ENCODE results near the gene AGL. TPM values are rescaled to one million over a fixed set of nuclear protein-coding genes. Genes with fewer than 3 reads are reported as not detected.
"Not testable (repeated sequence)": the region's sequence is repeated elsewhere in the genome, so short reads cannot be mapped to it uniquely, and the experiment has no call there.

Gene AGL
- total RNA-seq, 2 experiments from 2014 or later, result 8.6 to 9.6 TPM

DNA sequence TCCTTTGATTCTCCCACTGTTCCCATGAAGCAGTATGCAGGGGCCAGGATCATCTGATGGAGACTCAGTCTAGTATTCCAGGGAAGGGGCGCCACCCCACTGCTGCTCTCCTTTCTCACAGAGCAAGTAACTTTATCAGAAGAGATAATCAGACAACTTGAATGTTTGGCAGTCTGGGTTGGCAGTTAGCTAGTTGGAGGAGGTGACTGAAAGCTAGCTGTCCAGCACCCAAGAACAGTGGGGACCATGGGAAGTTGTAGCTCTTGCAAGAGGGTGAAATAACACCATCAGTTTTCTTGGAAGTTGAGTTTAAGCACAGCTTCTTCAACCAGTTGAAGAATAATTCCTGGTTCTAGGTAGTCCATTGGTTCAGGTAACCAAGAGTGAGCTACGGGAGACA is 22.2 kb upstream of the AGL start:
- Histone ChIP-seq H3K9me3 (ENCODE audit: control insufficient read depth in 1 of 2, insufficient read depth in 1 of 2, low read length in 2 of 2) (no peaks in the 10 kb centered on the region), H3K27me3 (ENCODE audit: control insufficient read depth in 1 of 2, insufficient read depth in 2 of 2, low read length in 2 of 2) (no peaks in the 10 kb centered on the region), H3K27ac (ENCODE audit: low read depth in 1 of 2, low read length in 2 of 2) (no peak overlapping the region), H3K4me3 (ENCODE audit: low read length) (no peak overlapping the region), H3K4me1 (ENCODE audit: insufficient read depth, low read length) (no peaks in the 10 kb centered on the region), H3K36me3 (ENCODE audit: insufficient read depth, low read length) (no peaks in the 10 kb centered on the region)
- H3K27ac Mint-ChIP-seq, result no peak overlapping the region
- CTCF ChIA-PET, result no interaction called here
- POLR2A ChIA-PET, result no interaction called here
- TF ChIP-seq CTCF (IDR thresholded peaks at IDR 0.05), result no peak
- H3K9me3 Mint-ChIP-seq, result peaks cover 2% of the 10 kb centered on the region
- no peak for ATAC-seq (ENCODE audit: poor library complexity)
- no peaks in the 10 kb centered on the region for H3K36me3 Mint-ChIP-seq (ENCODE audit: low read depth)
- H3K27me3 Mint-ChIP-seq, result no peaks in the 10 kb centered on the region
- intact Hi-C loops (cut with DNase I, micrococcal nuclease), result no loop called here
- DNase-seq, result no peak
- no peak overlapping the region for H3K4me3 Mint-ChIP-seq
- H3K4me1 Mint-ChIP-seq (ENCODE audit: low read depth), result no peaks in the 10 kb centered on the region

DNA sequence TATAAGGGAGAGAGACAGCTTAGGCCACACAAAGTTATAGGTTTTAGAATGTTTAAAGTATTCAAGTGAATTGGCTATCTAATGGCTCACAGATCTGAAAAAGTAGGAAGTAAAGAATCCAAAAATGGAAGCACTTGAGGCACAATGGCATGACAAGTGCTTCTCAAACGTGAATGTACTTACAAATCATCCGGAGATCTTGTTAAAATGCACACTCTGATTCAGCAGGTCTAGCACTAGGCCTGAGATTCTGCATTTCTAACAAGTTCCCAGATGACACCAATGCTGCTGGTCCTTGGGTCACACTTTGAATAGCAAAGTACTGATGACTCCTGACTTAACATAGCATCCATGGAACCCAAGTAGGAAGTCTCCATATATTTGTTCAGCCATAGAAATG is 20.9 kb upstream of the AGL start:
- no peak for TF ChIP-seq CTCF (IDR thresholded peaks at IDR 0.05)
- intact Hi-C loops (cut with DNase I, micrococcal nuclease), result no loop called here
- ATAC-seq (ENCODE audit: poor library complexity) (no peak), DNase-seq (no peak)
- H3K27me3 Mint-ChIP-seq, result no peaks in the 10 kb centered on the region
- H3K36me3 Mint-ChIP-seq (ENCODE audit: low read depth), result no peaks in the 10 kb centered on the region
- POLR2A ChIA-PET, result no interaction called here
- H3K36me3 ChIP-seq (ENCODE audit: insufficient read depth, low read length), result no peaks in the 10 kb centered on the region
- no peak overlapping the region for H3K27ac Mint-ChIP-seq
- H3K9me3 ChIP-seq (ENCODE audit: control insufficient read depth in 1 of 2, insufficient read depth in 1 of 2, low read length in 2 of 2), result no peaks in the 10 kb centered on the region
- no peaks in the 10 kb centered on the region for H3K4me1 Mint-ChIP-seq (ENCODE audit: low read depth)
- H3K27ac ChIP-seq (ENCODE audit: low read depth in 1 of 2, low read length in 2 of 2), result no peak overlapping the region
- no peaks in the 10 kb centered on the region for H3K27me3 ChIP-seq (ENCODE audit: control insufficient read depth in 1 of 2, insufficient read depth in 2 of 2, low read length in 2 of 2)
- H3K4me3 ChIP-seq (ENCODE audit: low read length), result no peak overlapping the region
- CTCF ChIA-PET, result no interaction called here
- peaks cover 2% of the 10 kb centered on the region for H3K9me3 Mint-ChIP-seq
- H3K4me3 Mint-ChIP-seq, result no peak overlapping the region
- no peaks in the 10 kb centered on the region for H3K4me1 ChIP-seq (ENCODE audit: insufficient read depth, low read length)

DNA sequence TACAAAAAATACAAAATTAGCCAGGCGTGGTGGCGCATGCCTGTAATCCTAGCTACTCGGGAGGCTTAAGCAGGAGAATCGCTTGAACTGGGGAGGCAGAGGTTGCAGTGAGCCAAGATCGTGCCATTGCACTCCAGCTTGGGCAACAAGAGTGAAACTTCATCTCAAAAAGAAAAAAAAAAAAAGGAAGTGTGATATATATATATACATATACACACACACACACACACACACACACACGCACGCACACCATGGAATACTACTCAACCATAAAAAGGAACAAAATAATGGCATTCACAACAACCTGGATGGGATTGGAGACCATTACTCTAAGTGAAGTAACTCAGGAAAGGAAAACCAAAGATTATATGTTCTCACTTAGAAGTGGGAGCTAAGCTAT is 16.2 kb upstream of the AGL start:
- H3K4me1 ChIP-seq (ENCODE audit: insufficient read depth, low read length); ATAC-seq (ENCODE audit: poor library complexity); H3K36me3 Mint-ChIP-seq (ENCODE audit: low read depth); H3K4me3 Mint-ChIP-seq; intact Hi-C loops (cut with DNase I, micrococcal nuclease); H3K27ac Mint-ChIP-seq; H3K36me3 ChIP-seq (ENCODE audit: insufficient read depth, low read length); H3K27me3 Mint-ChIP-seq; DNase-seq; H3K9me3 Mint-ChIP-seq; H3K27ac ChIP-seq (ENCODE audit: low read depth in 1 of 2, low read length in 2 of 2); H3K4me3 ChIP-seq (ENCODE audit: low read length); H3K27me3 ChIP-seq (ENCODE audit: control insufficient read depth in 1 of 2, insufficient read depth in 2 of 2, low read length in 2 of 2); H3K9me3 ChIP-seq (ENCODE audit: control insufficient read depth in 1 of 2, insufficient read depth in 1 of 2, low read length in 2 of 2); CTCF ChIA-PET; POLR2A ChIA-PET; H3K4me1 Mint-ChIP-seq (ENCODE audit: low read depth): not testable (repeated sequence)

DNA sequence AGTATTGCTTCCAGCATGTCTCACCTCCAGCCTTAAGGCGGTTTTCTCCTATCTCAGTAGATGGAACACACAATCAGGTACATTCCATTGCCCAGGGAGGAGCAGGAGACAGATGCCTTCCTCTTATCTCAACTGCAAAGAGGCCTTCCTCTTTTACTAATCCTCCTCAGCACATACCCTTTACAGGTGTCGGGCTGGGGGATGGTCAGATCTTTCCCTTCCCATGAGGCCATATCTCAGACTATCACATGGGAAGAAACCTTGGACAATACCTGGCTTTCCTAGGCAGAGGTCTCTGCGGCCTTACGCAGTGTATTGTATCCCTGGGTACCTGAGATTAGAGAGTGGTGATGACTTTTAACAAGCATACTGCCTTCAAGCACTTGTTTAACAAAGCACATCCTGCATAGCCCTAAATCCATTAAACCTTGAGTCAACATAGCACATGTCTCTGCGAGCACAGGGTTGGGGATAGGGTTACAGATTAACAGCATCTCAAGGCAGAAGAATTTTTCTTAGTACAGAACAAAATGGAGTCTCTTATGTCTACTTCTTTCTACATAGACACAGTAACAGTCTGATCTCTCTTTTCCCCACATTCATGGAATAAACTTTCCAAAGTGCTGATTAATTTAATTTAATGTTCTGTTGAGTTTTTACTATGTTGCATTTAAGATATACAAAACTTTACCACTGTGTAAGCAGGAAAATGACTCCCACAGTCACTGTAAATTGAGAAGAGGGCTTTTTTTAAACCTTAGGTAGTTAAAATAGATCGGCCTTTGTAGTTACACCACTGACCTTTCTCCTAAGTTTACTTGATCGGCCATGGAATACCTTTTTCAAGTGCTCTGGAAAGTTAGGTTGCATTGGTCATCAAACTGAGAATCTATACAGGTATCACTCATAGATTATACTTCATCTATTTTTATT is 13.7 kb upstream of the AGL start:
- DNase-seq; H3K36me3 Mint-ChIP-seq (ENCODE audit: low read depth); intact Hi-C loops (cut with DNase I, micrococcal nuclease); H3K36me3 ChIP-seq (ENCODE audit: insufficient read depth, low read length); H3K27me3 ChIP-seq (ENCODE audit: control insufficient read depth in 1 of 2, insufficient read depth in 2 of 2, low read length in 2 of 2); H3K4me3 Mint-ChIP-seq; H3K9me3 ChIP-seq (ENCODE audit: control insufficient read depth in 1 of 2, insufficient read depth in 1 of 2, low read length in 2 of 2); H3K9me3 Mint-ChIP-seq; H3K27ac ChIP-seq (ENCODE audit: low read depth in 1 of 2, low read length in 2 of 2); H3K4me1 Mint-ChIP-seq (ENCODE audit: low read depth); H3K4me3 ChIP-seq (ENCODE audit: low read length); H3K27ac Mint-ChIP-seq; H3K27me3 Mint-ChIP-seq; POLR2A ChIA-PET; ATAC-seq (ENCODE audit: poor library complexity); CTCF ChIA-PET; H3K4me1 ChIP-seq (ENCODE audit: insufficient read depth, low read length): not testable (repeated sequence)

- intact Hi-C loops (cut with DNase I, micrococcal nuclease); H3K9me3 Mint-ChIP-seq; H3K27ac ChIP-seq (ENCODE audit: low read depth in 1 of 2, low read length in 2 of 2); H3K36me3 ChIP-seq (ENCODE audit: insufficient read depth, low read length); H3K36me3 Mint-ChIP-seq (ENCODE audit: low read depth); H3K9me3 ChIP-seq (ENCODE audit: control insufficient read depth in 1 of 2, insufficient read depth in 1 of 2, low read length in 2 of 2); CTCF ChIA-PET; H3K4me3 Mint-ChIP-seq; H3K27me3 Mint-ChIP-seq; H3K4me3 ChIP-seq (ENCODE audit: low read length); POLR2A ChIA-PET; H3K4me1 Mint-ChIP-seq (ENCODE audit: low read depth); ATAC-seq (ENCODE audit: poor library complexity); DNase-seq; H3K4me1 ChIP-seq (ENCODE audit: insufficient read depth, low read length); H3K27ac Mint-ChIP-seq; H3K27me3 ChIP-seq (ENCODE audit: control insufficient read depth in 1 of 2, insufficient read depth in 2 of 2, low read length in 2 of 2): not testable (repeated sequence)
Measured at GRCh38 chr1:99840353-99840752, 9.8 kb upstream of the AGL start.
